Fibroblast of villous mesenchyme (primary cell): ENCODE data around the gene PI16. TPM values are rescaled to one million over a fixed set of nuclear protein-coding genes. Genes with fewer than 3 reads are reported as not detected.
"Not testable (repeated sequence)": the region's sequence is repeated elsewhere in the genome, so short reads cannot be mapped to it uniquely, and the experiment has no call there.

Experiments
- DNase-seq: peaks from one replicate; pipeline ENCODE4 v3.0.0-alpha.2; 2010; ENCODE audit warnings: low read depth
- H3K4me3 ChIP-seq: 2 replicates; pipeline ENCODE4 v1.5.1; 2011; ENCODE audit warnings: low read depth, mild to moderate bottlenecking, low read length
- CTCF ChIP-seq: IDR thresholded peaks from 2 replicates; pipeline ENCODE4 v1.5.1; 2012; ENCODE audit warnings: low read depth, mild to moderate bottlenecking, low read length; ENCODE audit not compliant: insufficient read depth
- total RNA-seq: library from RNA; depleted of rRNA; stranded (reverse); fragments of >200 nt; gene quantifications from 2 replicates; pipeline ENCODE4 v1.2.3, GENCODE V29; 2012

Gene PI16
- total RNA-seq, 1 donor: under 0.01 TPM

- H3K4me3 ChIP-seq: no peak overlapping the region
- no peak for TF ChIP-seq CTCF
- DNase-seq: no peak
Measured at GRCh38 chr6:36936824-36937223, 17.7 kb upstream of the PI16 start.

GRCh38 chr6:36937896-36938295 lies 16.6 kb upstream of the PI16 start:
- no peak overlapping the region for H3K4me3 ChIP-seq
- TF ChIP-seq CTCF: no peak
- no peak for DNase-seq

GRCh38 chr6:36938536-36938935 lies 16.0 kb upstream of the PI16 start:
- peak; percentile 93 for DNase-seq
- TF ChIP-seq CTCF: no peak
- H3K4me3 ChIP-seq: no peak overlapping the region

GRCh38 chr6:36939005-36939404 lies 15.5 kb upstream of the PI16 start:
- not testable (repeated sequence) for H3K4me3 ChIP-seq, DNase-seq

GRCh38 chr6:36940027-36940426 lies 14.5 kb upstream of the PI16 start:
- no peak overlapping the region for H3K4me3 ChIP-seq
- no peak for DNase-seq
- TF ChIP-seq CTCF: no peak

GRCh38 chr6:36941561-36941960 lies 13.0 kb upstream of the PI16 start:
- H3K4me3 ChIP-seq, DNase-seq: not testable (repeated sequence)

- not testable (repeated sequence) for H3K4me3 ChIP-seq
Measured at GRCh38 chr6:36942329-36942728, 12.2 kb upstream of the PI16 start.

GRCh38 chr6:36944650-36945049 lies 9.9 kb upstream of the PI16 start:
- no peak overlapping the region for H3K4me3 ChIP-seq
- TF ChIP-seq CTCF: no peak
- DNase-seq: no peak

More at GRCh38 chr6:36942329-36942728, 12.2 kb upstream of the PI16 start:
- not testable (repeated sequence) for DNase-seq

GRCh38 chr6:36945301-36945700 lies 9.2 kb upstream of the PI16 start:
- H3K4me3 ChIP-seq: no peak overlapping the region
- no peak for DNase-seq
- no peak for TF ChIP-seq CTCF
